Immature natural killer cell (primary cell): Measurements from ENCODE around the gene SEPTIN5. TPM values are rescaled to one million over a fixed set of nuclear protein-coding genes. Genes with fewer than 3 reads are reported as not detected.

Experiments
- DNase-seq, 3 donors: peaks; one replicate each; pipeline ENCODE4 v3.0.0; 2022; ENCODE audit warnings: mixed read lengths in 1 of 3
- H3K27ac Mint-ChIP-seq, 6 donors: one replicate each; pipeline ENCODE4 v1.8.0; 2020; ENCODE audit warnings: mixed read lengths in 6 of 6, mild to moderate bottlenecking in 5 of 6, inconsistent platforms in 4 of 6, moderate library complexity in 3 of 6
- H3K27me3 Mint-ChIP-seq, 3 donors: one replicate each; pipeline ENCODE4 v1.8.0; 2020 to 2021; ENCODE audit warnings: low read depth in 3 of 3, mild to moderate bottlenecking in 3 of 3, mixed read lengths in 3 of 3, moderate library complexity in 3 of 3, inconsistent platforms in 1 of 3
- H3K36me3 Mint-ChIP-seq, 3 donors: one replicate each; pipeline ENCODE4 v1.8.0; 2020; ENCODE audit warnings: mixed read lengths in 3 of 3, inconsistent platforms in 2 of 3, mild to moderate bottlenecking in 2 of 3
- H3K4me1 Mint-ChIP-seq, 2 donors: one replicate each; pipeline ENCODE4 v1.8.0; 2020; ENCODE audit warnings: inconsistent platforms in 2 of 2, mild to moderate bottlenecking in 2 of 2, mixed read lengths in 2 of 2, moderate library complexity in 1 of 2
- H3K4me3 Mint-ChIP-seq, 5 donors: one replicate each; pipeline ENCODE4 v1.8.0; 2020; ENCODE audit warnings: mild to moderate bottlenecking in 5 of 5, mixed read lengths in 5 of 5, inconsistent platforms in 3 of 5, moderate library complexity in 3 of 5
- H3K9me3 Mint-ChIP-seq, 6 donors: one replicate each; pipeline ENCODE4 v1.8.0; 2020; ENCODE audit warnings: mild to moderate bottlenecking in 6 of 6, mixed read lengths in 6 of 6, inconsistent platforms in 4 of 6, moderate library complexity in 3 of 6
- polyA plus RNA-seq, 3 donors: library from polyadenylated mRNA; unstranded; fragments of 300-500 nt; fragmentation: Illumina TruSeq; gene quantifications; one replicate each; pipeline ENCODE4 v1.2.3, GENCODE V29; 2021

SEPTIN5 gene
- polyA plus RNA-seq, 3 donors from 2014 or later, result 0.36 to 2.2 TPM; not detected in 1

DNA sequence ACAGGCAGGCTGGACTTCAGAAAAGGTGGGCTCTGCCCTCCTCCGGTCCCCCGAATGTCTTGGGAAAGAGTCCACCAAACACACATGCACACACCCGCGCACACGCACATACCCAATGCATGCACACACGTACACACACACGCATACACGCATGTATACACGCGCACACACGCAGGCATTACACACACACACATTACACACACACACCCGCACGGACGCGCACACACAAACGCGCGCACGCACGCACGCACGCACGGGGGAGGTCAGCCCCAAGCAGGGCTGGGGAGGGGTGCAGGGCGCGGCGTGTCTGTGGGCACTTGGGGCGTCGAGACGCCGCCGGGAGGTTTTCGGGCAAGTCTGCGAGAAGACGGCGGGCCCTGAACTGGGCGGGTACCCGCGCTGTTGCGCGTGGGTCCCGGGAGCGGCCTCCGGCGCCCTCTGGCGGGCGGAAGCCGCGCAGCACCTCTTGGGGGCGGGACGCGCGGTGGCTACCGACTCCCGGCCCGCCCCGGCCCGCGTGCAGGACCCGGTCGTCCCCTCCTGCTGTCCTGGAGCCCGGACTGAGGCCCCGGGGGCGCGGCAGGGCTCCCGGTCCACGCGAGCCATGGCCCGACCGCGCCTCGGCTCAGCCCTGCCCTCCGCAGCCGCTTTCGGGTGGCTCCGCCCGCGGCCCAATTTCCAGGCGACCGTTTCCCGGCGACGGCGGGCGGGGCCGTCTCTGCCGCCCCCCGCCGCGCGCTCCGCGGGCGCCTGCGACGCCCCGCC, 3.6 kb downstream of the SEPTIN5 start:
- DNase-seq, result peak; percentile 74 to 80 (median 78)
- Mint-ChIP-seq H3K27ac (no peak overlapping the region), H3K9me3 (no peaks in the 10 kb centered on the region), H3K27me3 (peaks cover 12 to 26% (median 13%) of the 10 kb centered on the region in 3 donors), H3K4me1 (peaks cover 0 to 8% of the 10 kb centered on the region in 2 donors), H3K36me3 (no peaks in the 10 kb centered on the region), H3K4me3 (peak overlapping the region; percentile 75 to 83 (median 83))

DNA sequence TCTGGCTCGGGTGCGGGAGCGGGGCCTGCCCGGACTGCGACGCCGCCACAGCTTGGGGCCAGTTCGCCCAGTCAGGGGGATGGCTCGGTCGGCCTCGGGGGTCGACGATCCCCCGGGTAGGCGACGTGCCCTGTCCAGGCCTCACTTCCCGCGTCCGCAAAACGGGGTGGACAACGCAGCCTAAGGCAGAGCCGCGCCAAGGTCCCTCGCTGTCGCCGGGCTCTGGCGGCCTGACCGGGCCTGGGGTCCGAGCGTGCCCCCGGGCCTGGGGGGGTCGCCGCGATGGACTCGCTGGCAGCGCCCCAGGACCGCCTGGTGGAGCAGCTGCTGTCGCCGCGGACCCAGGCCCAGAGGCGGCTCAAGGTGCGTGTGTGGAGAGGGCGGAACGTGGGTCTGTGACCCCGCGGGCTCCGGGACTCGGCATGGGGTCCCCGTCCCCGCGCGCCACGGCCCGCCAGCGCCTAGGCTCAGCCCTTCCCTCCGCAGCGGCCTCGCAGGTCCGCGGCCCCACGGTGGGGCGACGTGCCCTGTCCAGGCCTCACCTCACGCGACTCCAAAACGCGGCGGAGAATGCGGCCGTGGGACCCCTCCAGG, 4.2 kb downstream of the SEPTIN5 start:
- H3K36me3 Mint-ChIP-seq, result no peaks in the 10 kb centered on the region
- no peak overlapping the region for H3K27ac Mint-ChIP-seq
- H3K9me3 Mint-ChIP-seq, result peaks cover 0 to 1% (median 0%) of the 10 kb centered on the region in 6 donors
- peaks cover 0 to 10% of the 10 kb centered on the region in 2 donors for H3K4me1 Mint-ChIP-seq
- H3K4me3 Mint-ChIP-seq, result no peak overlapping the region
- peaks cover 11 to 21% (median 15%) of the 10 kb centered on the region in 3 donors for H3K27me3 Mint-ChIP-seq
- DNase-seq, result no peak

DNA sequence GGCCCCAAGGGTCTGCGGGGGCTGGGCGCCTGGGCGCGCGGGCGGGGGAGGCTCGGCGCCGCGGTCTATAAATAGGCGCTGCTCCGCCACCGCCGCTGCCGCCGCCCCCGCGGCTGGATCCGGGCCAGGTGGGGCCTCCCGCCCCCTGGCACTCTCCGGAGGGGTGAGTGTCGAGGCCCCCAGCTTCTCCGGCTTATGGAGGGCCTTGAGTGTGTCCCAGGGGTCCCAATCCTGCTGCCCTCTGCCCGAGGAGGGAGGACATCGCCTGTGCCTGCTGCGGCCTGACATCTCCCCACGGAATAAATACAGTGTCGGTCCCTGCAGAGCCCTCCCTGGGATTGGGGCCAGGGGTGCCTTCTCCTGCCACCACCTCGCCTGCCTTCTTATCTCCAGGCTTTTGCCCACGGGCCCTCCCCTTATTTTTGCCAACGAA, 4.8 kb downstream of the SEPTIN5 start:
- DNase-seq, result no peak
- H3K36me3 Mint-ChIP-seq, result no peaks in the 10 kb centered on the region
- H3K27ac Mint-ChIP-seq, result no peak overlapping the region
- H3K27me3 Mint-ChIP-seq, result peaks cover 11 to 18% (median 16%) of the 10 kb centered on the region in 3 donors
- H3K4me1 Mint-ChIP-seq, result peaks cover 0 to 10% of the 10 kb centered on the region in 2 donors
- peaks cover 0 to 1% (median 0%) of the 10 kb centered on the region in 6 donors for H3K9me3 Mint-ChIP-seq
- peak overlapping the region; percentile 67 to 76 (median 72) for H3K4me3 Mint-ChIP-seq

DNA sequence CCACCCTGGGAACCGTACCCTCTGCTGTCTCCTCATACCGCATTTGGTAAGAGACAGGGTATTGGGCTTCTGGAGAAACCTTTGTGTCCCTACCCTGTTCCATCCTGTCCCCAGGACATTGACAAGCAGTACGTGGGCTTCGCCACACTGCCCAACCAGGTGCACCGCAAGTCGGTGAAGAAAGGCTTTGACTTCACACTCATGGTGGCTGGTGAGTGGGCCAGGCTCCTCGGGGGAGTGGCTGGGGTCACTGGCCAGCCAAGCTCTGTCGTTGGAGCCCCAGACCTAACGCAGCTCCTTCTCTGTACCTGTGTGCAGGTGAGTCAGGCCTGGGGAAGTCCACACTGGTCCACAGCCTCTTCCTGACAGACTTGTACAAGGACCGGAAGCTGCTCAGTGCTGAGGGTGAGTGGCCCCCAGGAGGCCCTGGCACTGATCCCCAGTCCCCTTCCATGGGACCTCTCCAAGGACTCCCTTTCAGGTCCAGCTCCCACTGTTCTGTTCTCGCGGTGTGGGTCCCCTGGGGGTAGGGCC, 5.3 kb downstream of the SEPTIN5 start:
- Mint-ChIP-seq H3K27ac (no peak overlapping the region), H3K36me3 (no peaks in the 10 kb centered on the region), H3K27me3 (peaks cover 11 to 19% (median 18%) of the 10 kb centered on the region in 3 donors), H3K9me3 (peaks cover 0 to 1% (median 0%) of the 10 kb centered on the region in 6 donors), H3K4me3 (peak overlapping the region; percentile 67 to 76 (median 72)), H3K4me1 (peaks cover 0 to 12% of the 10 kb centered on the region in 2 donors)
- no peak for DNase-seq

DNA sequence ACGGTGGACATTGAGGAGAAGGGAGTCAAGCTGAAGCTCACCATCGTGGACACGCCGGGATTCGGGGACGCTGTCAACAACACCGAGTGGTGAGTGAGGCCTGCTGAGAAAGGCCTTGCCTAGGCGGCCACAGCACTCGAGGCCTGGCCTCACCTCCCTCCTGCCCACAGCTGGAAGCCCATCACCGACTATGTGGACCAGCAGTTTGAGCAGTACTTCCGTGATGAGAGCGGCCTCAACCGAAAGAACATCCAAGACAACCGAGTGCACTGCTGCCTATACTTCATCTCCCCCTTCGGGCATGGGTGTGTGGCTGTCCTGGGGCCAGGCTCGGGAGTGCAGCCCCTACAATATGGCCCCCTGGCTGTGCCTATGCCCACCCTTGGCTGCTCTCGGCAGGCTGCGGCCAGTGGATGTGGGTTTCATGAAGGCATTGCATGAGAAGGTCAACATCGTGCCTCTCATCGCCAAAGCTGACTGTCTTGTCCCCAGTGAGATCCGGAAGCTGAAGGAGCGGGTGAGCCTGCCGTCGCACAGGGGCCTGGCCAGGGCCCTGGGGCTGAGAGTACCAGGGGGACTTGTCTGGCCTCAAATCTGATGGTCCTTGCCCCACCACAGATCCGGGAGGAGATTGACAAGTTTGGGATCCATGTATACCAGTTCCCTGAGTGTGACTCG, 6.0 kb downstream of the SEPTIN5 start:
- H3K9me3 Mint-ChIP-seq, result peaks cover 0 to 1% (median 0%) of the 10 kb centered on the region in 6 donors
- H3K4me3 Mint-ChIP-seq, result peak overlapping the region in 1 of 5 donors; percentile 46
- peaks cover 0 to 17% of the 10 kb centered on the region in 2 donors for H3K4me1 Mint-ChIP-seq
- H3K27me3 Mint-ChIP-seq, result peaks cover 11 to 23% (median 22%) of the 10 kb centered on the region in 3 donors
- no peaks in the 10 kb centered on the region for H3K36me3 Mint-ChIP-seq
- DNase-seq, result no peak
- H3K27ac Mint-ChIP-seq, result no peak overlapping the region

DNA sequence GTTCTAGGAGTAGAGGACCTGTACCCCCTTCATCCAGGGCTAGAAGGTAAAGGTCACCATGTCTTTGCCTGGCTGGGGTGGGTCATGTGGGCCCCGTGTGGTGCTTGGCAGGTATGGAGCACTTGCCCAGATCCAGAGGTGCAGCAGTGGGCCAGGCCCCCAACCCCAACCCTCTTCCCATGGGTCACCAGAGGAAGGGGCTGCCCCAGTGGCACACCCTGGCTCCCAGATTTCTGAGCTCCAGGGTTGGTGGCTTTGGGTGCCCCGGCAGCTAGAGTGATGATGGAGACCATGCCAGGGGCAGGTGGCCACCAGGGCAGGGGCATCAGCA, 6.7 kb downstream of the SEPTIN5 start:
- DNase-seq, result no peak
- H3K4me3 Mint-ChIP-seq, result peak overlapping the region in 2 of 5 donors; percentile 18 to 33
- peaks cover 14 to 25% (median 23%) of the 10 kb centered on the region in 3 donors for H3K27me3 Mint-ChIP-seq
- H3K4me1 Mint-ChIP-seq, result peaks cover 0 to 19% of the 10 kb centered on the region in 2 donors
- H3K27ac Mint-ChIP-seq, result no peak overlapping the region
- H3K36me3 Mint-ChIP-seq, result no peaks in the 10 kb centered on the region
- H3K9me3 Mint-ChIP-seq, result peaks cover 0 to 1% (median 0%) of the 10 kb centered on the region in 6 donors

DNA sequence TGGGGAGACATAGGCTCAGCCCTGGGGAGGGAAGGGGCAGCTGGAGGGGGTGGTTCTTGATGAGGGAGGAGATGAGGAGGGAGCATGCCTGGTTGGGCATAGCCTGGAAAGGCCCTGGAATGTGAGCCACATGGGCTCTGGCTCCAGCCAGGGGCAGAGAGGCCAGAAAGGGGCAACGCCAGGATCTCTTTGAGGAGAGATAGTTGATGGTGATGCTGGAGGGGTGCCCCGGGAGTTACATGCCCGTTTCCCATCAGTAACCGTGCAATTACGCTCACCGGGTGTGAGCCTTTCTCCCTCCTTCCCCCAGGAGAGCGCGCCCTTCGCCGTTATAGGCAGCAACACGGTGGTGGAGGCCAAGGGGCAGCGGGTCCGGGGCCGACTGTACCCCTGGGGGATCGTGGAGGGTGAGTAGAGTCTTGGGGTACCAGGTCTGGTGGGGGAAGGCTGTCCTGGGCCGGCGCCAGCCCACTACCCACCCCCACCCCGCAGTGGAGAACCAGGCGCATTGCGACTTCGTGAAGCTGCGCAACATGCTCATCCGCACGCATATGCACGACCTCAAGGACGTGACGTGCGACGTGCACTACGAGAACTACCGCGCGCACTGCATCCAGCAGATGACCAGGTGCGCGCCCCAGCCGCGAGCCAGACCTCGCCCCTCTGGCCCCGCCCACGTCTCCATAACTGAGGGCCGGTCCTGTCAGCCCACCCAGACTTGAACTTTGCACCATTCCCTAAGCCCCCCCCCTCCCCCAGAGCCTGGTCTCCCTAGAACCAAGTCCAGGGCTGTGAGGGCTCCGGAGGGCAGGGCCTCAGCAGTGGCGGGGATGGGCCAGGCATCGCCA, 7.3 kb downstream of the SEPTIN5 start:
- Mint-ChIP-seq H3K27ac (no peak overlapping the region), H3K4me1 (peaks cover 0 to 19% of the 10 kb centered on the region in 2 donors), H3K4me3 (peak overlapping the region in 1 of 5 donors; percentile 20), H3K36me3 (no peaks in the 10 kb centered on the region), H3K27me3 (peaks cover 14 to 23% (median 22%) of the 10 kb centered on the region in 3 donors), H3K9me3 (peaks cover 0 to 1% (median 0%) of the 10 kb centered on the region in 6 donors)
- no peak for DNase-seq

DNA sequence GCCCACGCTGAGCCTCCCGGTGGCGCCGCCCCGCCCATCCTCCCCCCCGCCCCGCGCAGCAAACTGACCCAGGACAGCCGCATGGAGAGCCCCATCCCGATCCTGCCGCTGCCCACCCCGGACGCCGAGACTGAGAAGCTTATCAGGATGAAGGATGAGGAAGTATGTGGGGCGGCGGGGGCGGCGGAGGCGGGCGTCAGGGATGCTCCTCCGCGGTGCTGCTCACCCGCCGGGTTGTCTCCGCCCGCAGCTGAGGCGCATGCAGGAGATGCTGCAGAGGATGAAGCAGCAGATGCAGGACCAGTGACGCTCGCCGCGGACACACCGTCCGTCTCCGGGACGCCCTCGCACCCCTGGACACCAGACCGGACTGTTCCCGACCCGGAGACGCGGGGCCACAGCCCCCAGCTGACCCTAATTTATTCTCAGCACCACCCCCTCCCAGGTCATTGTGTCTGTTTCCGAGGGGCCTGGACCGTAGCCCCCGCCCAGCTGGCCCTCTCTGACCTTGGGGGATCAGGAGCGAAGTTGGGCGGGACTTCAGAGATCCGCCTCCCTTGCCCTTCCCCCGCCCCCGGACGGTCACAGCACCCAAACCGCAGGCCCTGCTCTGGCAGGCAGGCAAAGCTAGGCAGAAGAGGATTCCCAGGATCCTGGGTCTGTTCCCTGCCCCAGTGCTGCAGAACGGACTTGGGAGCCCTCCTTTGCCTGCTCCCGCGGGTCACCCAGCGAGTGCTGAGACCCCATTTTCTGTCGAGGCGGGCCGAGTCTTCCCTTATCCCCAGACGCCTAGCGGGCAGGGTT, 8.1 kb downstream of the SEPTIN5 start:
- Mint-ChIP-seq H3K9me3 (peaks cover 0 to 1% (median 0%) of the 10 kb centered on the region in 6 donors), H3K27ac (no peak overlapping the region), H3K36me3 (no peaks in the 10 kb centered on the region), H3K4me3 (no peak overlapping the region), H3K27me3 (peaks cover 12 to 23% (median 21%) of the 10 kb centered on the region in 3 donors), H3K4me1 (peaks cover 0 to 19% of the 10 kb centered on the region in 2 donors)
- no peak for DNase-seq

DNA sequence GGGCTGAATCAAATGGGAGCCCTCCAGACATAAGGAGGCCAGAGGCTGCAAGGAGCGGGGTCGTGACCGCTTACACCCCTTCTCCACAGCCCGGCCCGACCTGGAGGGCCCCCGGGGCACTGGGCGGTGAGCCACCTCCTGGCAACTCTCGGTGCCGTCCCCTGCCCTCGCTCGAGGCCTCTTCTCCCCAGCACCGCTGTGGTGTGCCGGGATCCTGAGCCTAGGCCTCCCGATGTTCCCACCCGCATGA, 8.6 kb downstream of the SEPTIN5 start:
- H3K27me3 Mint-ChIP-seq, result peaks cover 9 to 23% (median 17%) of the 10 kb centered on the region in 3 donors
- peaks cover 0 to 1% (median 0%) of the 10 kb centered on the region in 6 donors for H3K9me3 Mint-ChIP-seq
- H3K4me1 Mint-ChIP-seq, result peaks cover 0 to 19% of the 10 kb centered on the region in 2 donors
- H3K27ac Mint-ChIP-seq, result no peak overlapping the region
- H3K4me3 Mint-ChIP-seq, result peak overlapping the region in 1 of 5 donors; percentile 65
- no peaks in the 10 kb centered on the region for H3K36me3 Mint-ChIP-seq
- DNase-seq, result no peak

DNA sequence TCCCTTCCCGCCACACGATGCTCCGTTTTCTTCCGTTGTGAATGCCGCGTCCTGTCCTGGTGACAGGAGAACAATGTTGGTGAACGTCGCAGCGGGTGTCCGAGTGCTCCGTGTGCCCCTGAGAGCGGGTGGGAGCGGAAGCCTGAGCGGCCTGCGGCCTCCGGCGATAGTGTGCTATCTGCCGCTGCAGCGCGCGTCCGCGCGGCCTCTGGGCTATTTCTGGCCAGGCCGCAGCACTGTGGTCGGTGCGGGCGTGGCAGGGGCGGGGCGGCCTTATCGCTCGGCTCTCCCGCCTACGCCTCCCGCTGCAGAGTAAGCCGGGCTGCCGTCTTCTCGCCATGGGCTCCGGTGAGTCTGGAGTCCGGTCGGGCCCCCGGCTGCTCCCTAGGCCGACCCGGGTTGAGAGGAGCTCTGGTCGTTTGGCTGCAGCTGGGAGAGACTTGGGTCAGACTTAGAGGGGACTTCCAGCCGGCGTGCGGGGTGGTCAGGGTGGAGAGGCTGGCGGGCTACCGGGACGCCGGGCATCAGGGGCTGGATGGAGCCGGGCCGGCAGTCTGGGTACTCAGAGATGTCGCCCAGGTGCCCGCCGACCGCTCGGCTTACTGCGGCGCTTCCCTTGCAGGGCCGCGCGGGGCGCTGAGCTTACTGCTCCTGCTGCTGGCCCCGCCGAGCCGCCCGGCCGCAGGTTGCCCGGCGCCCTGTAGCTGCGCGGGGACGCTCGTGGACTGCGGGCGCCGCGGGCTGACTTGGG, 9.1 kb downstream of the SEPTIN5 start, which contains the start of gene GP1BB:
TSS of gene GP1BB (plus strand) at position 308 of the 751 bp plus-strand sequence. CDS start at position 339, 31 bp downstream.
- Mint-ChIP-seq H3K4me3 (peak within 1 kb of the TSS in 4 of 5 donors; percentile 17 to 65 (median 41)), H3K9me3 (peaks cover 0 to 1% (median 0%) of the 10 kb centered on the region in 6 donors), H3K27ac (no peak within 1 kb of the TSS)

DNA sequence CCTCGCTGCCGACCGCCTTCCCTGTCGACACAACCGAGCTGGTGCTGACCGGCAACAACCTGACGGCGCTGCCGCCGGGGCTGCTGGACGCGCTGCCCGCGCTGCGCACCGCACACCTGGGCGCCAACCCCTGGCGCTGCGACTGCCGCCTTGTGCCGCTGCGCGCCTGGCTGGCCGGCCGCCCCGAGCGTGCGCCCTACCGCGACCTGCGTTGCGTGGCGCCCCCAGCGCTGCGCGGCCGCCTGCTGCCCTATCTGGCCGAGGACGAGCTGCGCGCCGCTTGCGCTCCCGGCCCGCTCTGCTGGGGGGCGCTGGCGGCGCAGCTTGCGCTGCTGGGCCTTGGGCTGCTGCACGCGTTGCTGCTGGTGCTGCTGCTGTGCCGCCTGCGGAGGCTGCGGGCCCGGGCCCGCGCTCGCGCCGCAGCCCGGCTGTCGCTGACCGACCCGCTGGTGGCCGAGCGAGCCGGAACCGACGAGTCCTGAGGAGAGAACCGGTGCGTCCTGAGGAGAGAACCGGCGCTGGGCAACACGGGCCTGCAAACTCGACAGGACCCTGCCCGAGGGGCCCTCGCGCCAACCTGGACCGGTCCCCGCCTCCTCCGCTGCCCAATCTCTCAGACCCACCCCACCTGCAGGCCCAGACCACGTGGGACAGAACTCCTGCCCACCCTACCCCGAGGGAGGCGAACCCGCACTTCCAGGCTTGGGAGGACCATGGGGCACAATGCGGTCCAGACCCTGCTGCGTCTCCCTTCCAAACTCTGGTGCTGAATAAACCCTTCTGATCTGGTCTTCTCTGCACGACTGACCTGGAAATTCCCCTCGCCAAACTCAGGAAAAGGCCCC, 9.9 kb downstream of the SEPTIN5 start:
- peak in 1 of 3 donors; percentile 11 for DNase-seq
- Mint-ChIP-seq H3K4me3 (peak overlapping the region in 3 of 5 donors; percentile 25 to 71 (median 67)), H3K4me1 (peaks cover 0 to 18% of the 10 kb centered on the region in 2 donors), H3K9me3 (peaks cover 0 to 1% (median 0%) of the 10 kb centered on the region in 6 donors), H3K27ac (no peak overlapping the region), H3K36me3 (no peaks in the 10 kb centered on the region), H3K27me3 (peaks cover 9 to 22% (median 17%) of the 10 kb centered on the region in 3 donors)

More for the DNA sequence above, 9.1 kb downstream of the SEPTIN5 start, which contains the start of gene GP1BB:
- H3K27me3 Mint-ChIP-seq, result peaks cover 9 to 23% (median 17%) of the 10 kb centered on the region in 3 donors
- no peaks in the 10 kb centered on the region for H3K36me3 Mint-ChIP-seq
- peaks cover 0 to 19% of the 10 kb centered on the region in 2 donors for H3K4me1 Mint-ChIP-seq
- DNase-seq, result peak in 1 of 3 donors; percentile 9
